BJ (cell line): ENCODE measurements around the gene NEURL1B. TPM values are rescaled to one million over a fixed set of nuclear protein-coding genes. Genes with fewer than 3 reads are reported as not detected.

Experiments
- CTCF ChIA-PET: fragments of 350-600 bp; formaldehyde crosslinking; extraction: SDS; loops from one replicate; lab custom pipeline; 2021; ENCODE audit warnings: antibody characterized with exemption, inconsistent platforms; lab: Yijun Ruan, JAX
- POLR2A ChIA-PET: fragments of 300-600 bp; sonication (Branson Sonifier 250); formaldehyde crosslinking; extraction: SDS; loops from one replicate; lab custom pipeline; 2021; ENCODE audit warnings: antibody characterized with exemption; lab: Charles Lee
- DNase-seq: peaks from one replicate; pipeline ENCODE4 v3.0.0-alpha.2; 2011; ENCODE audit warnings: low read depth
- H3K27me3 ChIP-seq: 2 replicates; pipeline ENCODE4 v1.6.0; 2011; ENCODE audit warnings: low read length; ENCODE audit not compliant: control insufficient read depth, insufficient read depth
- H3K36me3 ChIP-seq: 2 replicates; pipeline ENCODE4 v1.5.1; 2011; ENCODE audit warnings: low read length; ENCODE audit not compliant: control insufficient read depth, insufficient read depth
- H3K4me3 ChIP-seq: 2 replicates; pipeline ENCODE4 v1.5.1; 2011; ENCODE audit warnings: low read depth, mild to moderate bottlenecking, control low read depth, low read length
- CTCF ChIP-seq: IDR thresholded peaks from 2 replicates; pipeline ENCODE4 v1.5.1; 2011; ENCODE audit warnings: low read depth, mild to moderate bottlenecking, control low read depth, inconsistent platforms, low read length, moderate library complexity; ENCODE audit not compliant: insufficient read depth
- polyA plus RNA-seq: library from polyadenylated mRNA; depleted of rRNA; stranded (reverse); fragments of >200 nt; gene quantifications from 2 replicates; pipeline ENCODE4 v1.2.3, GENCODE V29; 2011

NEURL1B gene
- polyA plus RNA-seq, 1 experiment, result 2.3 TPM

DNA sequence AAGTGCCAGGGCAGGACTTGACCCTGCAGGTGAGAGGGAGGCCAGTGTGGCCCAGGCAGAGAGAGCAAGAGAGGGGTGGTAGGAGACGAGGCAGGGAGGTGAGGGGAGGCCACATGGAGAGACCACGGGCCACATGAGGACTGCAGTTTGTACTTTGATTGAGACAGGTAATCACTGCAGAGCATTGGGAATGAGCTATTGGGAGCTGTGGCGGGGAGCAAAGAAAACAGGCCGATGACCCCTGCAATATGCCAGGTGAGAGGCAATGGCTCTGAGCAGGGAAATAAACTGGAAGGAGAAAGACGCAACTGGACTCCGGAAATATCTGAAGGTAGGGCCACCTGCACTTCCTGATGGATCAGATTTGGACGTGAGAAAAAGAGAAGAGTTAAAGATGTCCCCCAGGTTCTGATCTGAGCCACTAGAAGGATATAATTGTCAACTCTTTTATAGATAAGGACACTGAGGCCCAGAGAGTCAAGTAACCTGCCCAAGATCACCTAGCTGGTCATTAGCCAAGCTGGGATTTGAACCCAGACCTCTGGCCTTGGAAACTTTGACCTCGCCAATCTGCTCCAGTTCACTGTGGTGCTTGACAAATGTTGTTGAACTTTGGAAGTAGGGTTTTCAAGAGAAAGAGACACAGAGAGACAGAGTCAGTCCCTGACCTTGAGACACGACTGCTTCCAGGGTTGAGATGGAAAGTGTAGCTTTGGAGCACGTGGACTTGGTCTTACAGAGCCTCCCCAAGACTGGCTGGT lies 87.6 kb downstream of the NEURL1B start:
- CTCF ChIA-PET, result interaction anchor here (0.6 to 2.2 kb wide), 2 partner anchors 12 to 14 kb away, joined by 3 to 9 read pairs; no protein-coding TSS in a partner anchor
- no peak for TF ChIP-seq CTCF
- POLR2A ChIA-PET, result no interaction called here
- Histone ChIP-seq H3K4me3 (no peak overlapping the region), H3K27me3 (no peaks in the 10 kb centered on the region), H3K36me3 (no peaks in the 10 kb centered on the region)
- DNase-seq, result no peak

DNA sequence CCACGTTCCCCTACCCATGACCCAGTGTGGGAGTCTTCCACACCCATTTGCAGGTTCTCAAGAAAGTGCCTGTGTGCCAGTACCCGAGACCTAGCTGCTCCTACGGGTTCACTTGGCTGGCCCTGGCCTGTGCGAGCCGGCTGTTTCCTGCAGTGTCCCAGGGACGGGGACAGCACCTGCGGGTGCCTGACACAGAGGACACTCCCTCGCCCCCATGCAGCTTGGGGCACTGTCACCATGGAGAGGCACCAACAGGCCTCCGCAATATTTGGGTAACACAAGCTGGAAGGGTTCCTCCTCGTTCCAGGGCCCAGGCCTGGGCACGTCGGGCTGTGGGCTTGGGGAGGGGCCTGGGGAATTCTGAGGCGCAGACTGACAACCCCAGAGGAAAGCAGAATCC lies 88.5 kb downstream of the NEURL1B start:
- TF ChIP-seq CTCF, result no peak
- Histone ChIP-seq H3K36me3 (no peaks in the 10 kb centered on the region), H3K4me3 (no peak overlapping the region), H3K27me3 (no peaks in the 10 kb centered on the region)
- ChIA-PET CTCF (interaction anchor here (2.2 kb wide), 1 partner anchor 15 kb away, joined by 9 read pairs; no protein-coding TSS in a partner anchor), POLR2A (no interaction called here)
- no peak for DNase-seq

GRCh38 chr5:172730222-172730621 lies 89.2 kb downstream of the NEURL1B start:
- no peak for TF ChIP-seq CTCF
- Histone ChIP-seq H3K27me3 (no peaks in the 10 kb centered on the region), H3K4me3 (no peak overlapping the region), H3K36me3 (no peaks in the 10 kb centered on the region)
- POLR2A ChIA-PET, result no interaction called here
- no peak for DNase-seq
- CTCF ChIA-PET, result interaction anchor here (2.2 kb wide), 1 partner anchor 15 kb away, joined by 9 read pairs; no protein-coding TSS in a partner anchor

DNA sequence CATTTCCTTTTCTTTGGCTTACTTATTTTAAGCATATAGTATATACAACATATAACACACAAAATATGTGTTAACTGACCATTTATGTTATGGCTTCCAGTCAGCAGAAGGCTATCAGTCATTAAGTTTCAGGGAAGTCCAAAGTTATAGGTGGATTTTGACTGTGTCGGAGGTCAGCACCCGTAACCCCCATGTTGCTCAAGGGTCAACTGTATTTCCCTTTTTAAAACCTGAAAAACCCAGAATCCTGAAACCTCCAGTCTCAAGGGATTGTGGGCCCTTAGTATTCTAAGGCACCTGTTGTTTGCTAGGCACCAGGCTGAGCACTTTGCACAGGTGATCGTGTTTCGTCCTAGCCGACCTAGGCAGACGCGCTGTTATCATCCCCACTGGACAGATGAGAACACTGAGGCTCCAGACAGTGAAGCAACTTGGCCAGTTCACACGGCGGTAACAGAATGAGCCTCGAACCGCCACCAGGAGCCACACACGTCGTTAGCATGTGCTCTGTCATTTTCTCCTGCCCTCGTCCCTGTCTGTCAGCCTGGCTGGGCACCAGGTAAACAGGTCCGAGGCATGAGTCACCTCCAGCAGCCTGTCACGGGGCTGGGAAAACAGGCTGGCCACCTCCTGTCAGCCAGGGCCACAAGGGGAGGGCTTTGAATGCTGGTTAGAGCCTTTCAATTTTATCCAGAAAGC lies 90.1 kb downstream of the NEURL1B start:
- Histone ChIP-seq H3K4me3 (no peak overlapping the region), H3K27me3 (no peaks in the 10 kb centered on the region), H3K36me3 (no peaks in the 10 kb centered on the region)
- no peak for TF ChIP-seq CTCF
- POLR2A ChIA-PET, result no interaction called here
- CTCF ChIA-PET, result interaction anchor here (0.9 kb wide), 1 partner anchor 35 kb away, joined by 3 read pairs; no protein-coding TSS in a partner anchor
- DNase-seq, result no peak

DNA sequence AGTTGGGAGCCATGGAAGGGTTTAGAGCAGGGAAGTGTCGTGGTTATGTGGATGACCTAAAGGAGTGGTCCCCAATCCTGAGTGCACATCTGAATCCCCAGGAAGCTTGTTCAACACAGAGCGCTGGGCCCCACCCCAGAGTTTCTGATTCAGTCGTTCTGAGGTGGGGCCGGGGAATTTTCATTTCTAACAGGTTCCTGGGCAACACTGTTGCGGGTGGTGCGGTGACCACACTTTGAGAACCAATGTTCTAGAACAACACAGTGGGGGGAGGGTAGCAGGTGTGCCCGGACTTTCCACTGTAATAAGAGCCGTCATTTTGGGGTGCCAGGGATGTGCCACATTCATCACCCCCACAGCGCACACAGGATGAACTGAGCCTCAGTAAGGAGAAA lies 90.6 kb downstream of the NEURL1B start:
- no peak overlapping the region for H3K4me3 ChIP-seq
- no peak for TF ChIP-seq CTCF
- ChIA-PET POLR2A (interaction anchor here (1.5 kb wide), 1 partner anchor 9 kb away, joined by 3 read pairs; no protein-coding TSS in a partner anchor), CTCF (interaction anchor here (0.8 to 2.5 kb wide), 5 partner anchors 15 to 200 kb away, joined by 3 to 11 read pairs (median 4); no protein-coding TSS in a partner anchor)
- no peaks in the 10 kb centered on the region for H3K27me3 ChIP-seq
- DNase-seq, result no peak
- no peaks in the 10 kb centered on the region for H3K36me3 ChIP-seq
